GM18907 (cell line): ENCODE data around the gene SLC38A9.
A peak's percentile ranks its signal among the peaks of the same experiment; 100 is the strongest.
"Not testable (repeated sequence)": the region's sequence is repeated elsewhere in the genome, so short reads cannot be mapped to it uniquely, and the experiment has no call there.

Experiments used
- ATAC-seq: cut with Tn5 transposase; IDR thresholded peaks from one replicate; pipeline ENCODE4 v1.9.1; 2021; ENCODE audit warnings: mild to moderate bottlenecking, moderate library complexity; ENCODE audit not compliant: unreplicated experiment

SLC38A9 gene

DNA sequence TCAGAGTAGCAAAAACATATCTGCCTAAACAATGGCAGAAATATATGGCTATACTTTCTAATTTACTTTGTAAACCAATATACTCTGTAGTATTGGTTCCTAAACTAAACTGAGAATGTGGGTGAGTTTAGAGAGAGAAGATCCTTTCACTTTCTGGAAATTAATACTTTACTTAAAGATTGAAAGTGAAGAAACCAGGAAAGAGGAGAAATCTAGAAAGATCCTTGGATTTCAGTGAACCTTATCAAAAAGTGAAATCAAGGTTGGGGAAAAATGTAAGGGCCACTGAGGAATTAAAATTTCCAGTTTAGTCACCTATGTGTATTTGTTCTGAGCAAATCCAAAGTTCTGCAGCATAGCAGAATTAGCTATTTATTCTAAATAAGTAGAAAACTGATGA, 5.9 kb downstream of the SLC38A9 start:
- ATAC-seq, result no peak

DNA sequence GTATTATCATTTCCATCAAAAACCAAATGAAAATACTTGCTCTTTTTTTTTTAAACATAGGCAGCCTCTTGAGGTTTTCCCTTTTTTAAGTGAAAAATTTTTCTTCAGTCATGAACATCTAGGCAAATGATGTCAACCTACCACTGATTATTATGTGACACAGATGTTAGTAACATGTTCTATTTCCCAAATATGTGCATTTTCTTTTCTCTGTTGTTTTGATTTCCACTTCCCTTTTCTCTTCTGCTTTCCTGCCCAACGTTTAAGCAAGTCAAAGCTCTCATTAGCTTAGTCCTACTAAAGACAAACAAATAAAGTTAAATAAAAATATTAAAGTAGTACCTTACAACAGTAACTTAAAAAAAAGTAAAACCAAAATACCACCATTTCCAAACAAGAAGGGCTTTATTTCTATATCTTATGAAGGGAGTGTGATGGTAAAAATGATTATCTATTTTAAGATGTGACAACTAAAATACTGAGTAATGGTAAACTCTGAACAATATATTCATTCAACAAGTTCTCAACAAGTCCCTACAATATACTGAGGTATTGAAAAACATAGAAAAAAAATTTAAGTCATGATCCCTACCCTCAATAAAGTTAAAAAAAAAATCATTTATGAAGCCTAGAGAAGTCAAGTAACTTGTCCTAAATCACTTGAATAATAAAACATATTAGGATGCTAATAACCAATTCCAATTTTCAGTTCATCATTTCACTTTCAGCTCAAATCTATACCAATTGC, 9.4 kb downstream of the SLC38A9 start:
- no peak for ATAC-seq

DNA sequence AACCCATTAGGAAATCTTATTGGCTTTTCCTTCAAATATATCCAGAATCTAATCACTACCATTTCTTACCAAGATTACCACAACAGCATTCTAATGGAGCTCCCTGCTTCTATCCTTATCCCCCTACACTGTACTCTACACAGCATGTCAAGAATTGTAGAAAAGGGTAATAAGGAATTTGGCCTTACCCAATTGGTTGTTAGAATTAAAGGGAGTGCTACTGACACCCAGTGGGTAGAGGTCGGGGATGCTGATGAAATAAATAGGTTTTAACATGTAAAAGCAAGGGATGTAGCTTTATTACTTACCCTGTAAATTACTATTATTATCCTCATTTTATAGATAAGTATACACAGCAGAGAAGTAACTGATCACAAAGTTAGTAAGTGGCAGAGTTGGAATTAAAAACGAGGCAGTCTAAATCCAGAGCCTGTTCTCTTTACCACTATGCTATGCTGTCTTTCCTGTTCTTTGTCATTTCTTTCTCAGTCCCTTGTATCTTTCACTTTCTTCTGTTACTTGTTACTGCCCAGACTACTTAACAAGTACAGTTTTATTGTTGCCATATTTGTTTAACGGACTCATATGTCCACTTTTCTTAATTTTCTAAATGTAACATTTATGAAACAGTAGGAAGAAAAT, 10.5 kb downstream of the SLC38A9 start:
- ATAC-seq, result no peak

DNA sequence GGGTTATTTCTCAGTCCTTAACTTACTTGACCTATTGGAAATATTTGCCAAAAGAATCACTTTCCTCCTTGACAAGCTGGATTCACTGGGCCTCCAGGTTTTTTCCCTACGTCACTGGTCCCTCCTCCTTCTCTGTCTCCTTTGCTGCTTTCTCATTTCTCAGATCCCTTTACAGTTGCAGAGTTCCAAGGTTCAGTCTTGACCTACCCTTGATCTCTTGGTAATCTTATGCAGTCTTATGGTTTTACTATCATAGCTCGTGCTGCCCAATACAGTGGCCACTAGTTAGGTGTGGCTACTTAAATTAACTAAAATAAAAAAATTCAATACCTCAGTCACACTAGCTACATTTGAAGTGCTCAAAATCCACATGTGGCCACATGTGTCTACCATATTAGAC, 11.4 kb downstream of the SLC38A9 start:
- ATAC-seq, result no peak

DNA sequence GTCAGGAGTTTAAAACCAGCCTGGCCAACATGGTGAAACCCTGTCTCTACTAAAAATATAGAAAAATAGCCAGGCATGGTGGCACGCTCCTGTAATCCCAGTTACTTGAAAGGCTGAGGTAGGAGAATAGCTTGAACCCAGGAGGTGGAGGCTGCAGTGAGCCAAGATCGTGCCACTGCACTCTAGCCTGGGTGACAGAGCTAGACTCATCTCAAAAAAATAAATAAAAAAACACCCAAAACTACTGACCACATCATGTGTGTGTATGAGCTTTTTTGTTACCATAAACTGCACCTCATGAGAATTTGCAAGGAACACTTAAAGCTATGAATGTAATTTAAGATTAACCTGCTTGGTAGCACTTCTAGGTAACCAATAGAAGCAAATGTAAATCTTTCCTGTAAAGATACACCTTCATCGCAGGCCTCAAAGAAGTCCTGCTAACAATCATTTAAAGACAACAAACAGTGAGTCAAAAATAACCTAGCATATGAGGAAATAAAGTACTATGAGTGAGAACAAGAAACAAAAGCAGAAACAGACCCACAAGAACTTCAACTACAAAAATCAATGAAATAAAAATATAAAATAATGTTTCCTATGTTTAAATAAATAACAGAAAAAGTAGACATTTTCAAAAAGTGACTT, 13.0 kb downstream of the SLC38A9 start:
- ATAC-seq, result peak; percentile 61

DNA sequence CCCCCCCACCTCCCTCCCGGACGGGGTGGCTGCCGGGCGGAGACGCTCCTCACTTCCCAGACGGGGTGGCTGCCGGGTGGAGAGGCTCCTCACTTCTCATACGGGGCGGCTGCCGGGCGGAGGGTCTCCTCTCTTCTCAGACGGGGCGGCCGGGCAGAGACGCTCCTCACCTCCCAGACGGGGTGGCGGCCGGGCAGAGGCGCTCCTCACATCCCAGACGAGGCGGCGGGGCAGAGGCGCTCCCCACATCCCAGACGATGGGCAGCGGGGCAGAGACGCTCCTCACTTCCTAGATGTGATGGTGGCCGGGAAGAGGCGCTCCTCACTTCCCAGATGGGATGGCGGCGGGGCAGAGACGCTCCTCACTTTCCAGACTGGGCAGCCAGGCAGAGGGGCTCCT, 15.4 kb downstream of the SLC38A9 start:
- not testable (repeated sequence) for ATAC-seq

DNA sequence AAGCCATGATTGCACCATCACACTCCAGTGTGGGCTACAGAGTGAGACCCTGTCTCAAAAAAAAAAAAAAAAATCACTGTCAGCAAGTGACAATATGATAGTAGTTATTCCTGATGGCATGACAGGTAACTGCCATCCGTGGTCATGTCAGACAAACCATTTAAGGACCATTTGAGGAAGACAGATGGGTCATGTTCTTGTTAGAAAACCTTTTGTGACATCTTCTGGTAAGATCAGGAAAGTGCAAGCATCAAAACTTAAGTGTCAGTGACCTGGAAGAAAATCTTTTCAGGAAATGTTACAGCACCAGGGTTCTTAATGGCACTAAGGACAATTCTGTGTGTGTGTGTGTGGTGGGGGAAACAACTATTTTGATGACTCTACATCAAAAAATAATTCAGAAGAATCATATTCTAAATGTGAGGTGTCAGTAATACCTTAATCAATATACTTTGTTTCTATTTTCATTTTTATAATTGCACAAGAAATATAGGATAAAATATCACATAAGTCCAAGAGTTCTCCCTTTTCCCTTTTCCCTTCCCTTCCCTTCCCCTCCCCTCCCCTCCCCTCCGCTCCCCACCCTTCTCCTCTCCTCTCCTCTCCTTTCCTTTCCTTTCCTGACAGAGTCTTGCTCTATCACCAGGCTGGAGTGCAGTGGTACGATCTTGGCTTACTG, 17.8 kb downstream of the SLC38A9 start:
- ATAC-seq, result no peak

DNA sequence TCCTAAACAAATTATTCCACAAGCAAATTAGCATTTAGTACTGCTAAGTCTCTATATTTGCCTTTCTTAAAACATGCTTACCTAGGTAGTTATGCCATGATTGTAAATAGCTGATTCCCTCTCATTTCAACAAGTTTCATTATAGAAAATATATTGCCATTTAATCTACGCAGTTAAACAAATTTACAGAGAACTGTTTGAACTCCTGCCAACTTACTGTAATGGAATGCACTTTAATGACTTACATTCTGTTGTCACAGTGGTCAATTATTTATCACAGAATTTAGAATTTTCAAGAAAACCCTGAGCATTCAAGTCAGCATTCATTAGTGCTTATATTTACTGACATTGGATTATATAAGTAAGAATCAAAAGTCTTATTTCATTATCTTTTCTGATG, 19.6 kb downstream of the SLC38A9 start:
- ATAC-seq, result no peak

DNA sequence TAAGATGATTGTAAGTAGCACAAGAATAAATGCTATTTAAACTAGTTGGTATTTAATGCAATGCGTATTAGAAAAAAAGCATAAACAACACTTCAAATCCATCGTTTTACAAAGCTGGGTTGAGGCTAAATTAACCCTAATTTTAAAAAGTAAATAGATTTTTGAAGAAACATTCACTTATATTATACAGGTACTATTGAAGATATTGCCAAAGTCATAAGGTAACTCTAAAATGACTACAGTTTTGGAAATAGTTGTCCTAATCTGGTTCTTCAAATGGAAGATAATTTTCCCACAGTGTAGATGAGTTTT, 20.1 kb downstream of the SLC38A9 start:
- ATAC-seq, result no peak

DNA sequence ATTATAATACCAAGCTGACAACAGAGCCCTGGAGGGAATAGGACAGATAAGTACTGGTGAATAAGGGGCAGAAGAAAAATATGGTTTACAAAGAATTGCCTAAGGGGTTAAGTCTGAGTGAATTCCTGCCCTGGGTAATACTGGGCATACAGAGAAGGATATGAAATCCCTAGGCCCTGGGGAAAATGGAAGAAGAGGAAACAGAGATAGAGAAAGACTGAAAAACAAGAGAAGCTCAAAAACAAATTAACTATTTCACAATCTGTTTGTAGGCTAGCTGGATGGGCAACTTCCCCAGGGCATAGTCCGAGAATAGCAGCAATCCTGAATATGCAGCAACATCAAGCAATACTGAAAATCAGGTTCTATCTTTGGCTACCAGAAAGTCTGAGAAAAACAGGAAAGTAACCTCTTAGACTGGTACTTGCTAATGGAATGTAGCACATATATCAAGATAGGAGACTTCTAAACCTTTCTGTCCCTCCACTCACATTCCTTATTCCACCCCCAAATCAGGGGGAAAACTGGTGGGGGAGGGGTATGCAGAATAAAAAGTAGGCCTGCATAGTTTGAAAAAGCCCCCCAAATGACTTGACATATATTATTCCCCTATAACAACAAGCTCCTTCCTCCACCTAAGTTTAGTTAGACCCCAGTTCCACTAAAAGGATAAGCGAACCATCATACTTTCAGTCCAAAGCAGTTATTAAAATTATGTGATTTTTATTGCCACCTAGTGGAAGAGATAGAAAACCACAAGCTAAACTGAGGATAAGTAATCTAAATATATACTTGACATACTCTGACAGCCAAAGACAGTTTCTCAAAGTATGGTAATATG, 20.6 kb downstream of the SLC38A9 start:
- ATAC-seq, result no peak

DNA sequence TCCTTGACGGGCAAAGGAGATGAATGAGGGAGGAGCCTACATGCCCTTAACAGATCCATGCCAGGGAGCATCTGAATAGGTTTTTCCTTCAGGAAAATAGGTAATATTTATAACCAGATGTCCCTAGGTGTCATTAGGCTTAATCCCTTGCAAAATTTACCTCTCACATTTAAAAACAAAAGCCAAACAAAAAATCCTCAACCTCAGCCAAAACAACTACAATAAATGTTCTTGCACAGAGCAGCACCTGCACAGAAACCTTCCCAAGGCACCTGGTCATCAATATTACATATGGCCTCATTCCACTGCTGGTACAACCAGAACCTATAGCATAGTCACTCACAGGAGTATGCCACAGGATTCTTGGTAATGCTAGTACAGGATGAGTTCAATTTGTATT, 30.1 kb downstream of the SLC38A9 start:
- ATAC-seq, result no peak

DNA sequence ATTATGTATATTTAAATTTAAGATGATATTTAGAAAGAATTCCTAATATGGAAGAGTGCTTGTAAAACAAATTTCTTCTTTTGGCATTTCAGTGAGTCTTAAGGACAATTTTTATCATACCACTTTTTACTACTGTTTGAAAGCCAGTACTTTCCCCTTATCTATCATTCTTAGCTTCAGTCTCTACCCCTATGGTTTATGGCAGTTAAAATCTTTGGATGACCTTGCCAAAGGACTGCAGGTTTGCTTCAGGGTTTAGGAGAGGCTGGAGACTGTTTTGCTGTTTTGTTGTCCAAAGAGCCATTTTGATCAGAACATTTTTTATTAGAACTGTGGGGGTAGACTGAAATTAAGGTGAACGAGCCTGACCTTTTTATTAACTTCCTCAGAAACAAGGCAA, 30.8 kb downstream of the SLC38A9 start:
- no peak for ATAC-seq

DNA sequence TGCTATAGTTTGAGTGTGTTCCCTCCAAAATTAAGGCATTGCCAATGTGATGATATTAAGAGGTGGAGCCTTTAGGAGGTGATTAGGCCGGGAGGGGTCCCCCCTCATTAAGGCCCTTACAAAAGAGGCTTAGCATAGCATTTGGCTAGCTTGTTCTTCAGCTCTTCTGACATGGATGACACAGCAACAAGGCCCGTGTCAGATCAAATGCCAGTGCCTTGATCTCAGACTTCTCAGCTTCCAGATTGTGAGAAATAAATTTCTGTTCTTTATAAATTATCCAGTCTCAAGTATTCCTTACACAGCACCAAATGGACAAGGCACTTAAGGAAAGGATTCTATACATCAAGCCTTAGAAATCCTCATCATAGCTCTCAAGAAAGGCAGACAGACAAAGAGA, 31.8 kb downstream of the SLC38A9 start:
- no peak for ATAC-seq

DNA sequence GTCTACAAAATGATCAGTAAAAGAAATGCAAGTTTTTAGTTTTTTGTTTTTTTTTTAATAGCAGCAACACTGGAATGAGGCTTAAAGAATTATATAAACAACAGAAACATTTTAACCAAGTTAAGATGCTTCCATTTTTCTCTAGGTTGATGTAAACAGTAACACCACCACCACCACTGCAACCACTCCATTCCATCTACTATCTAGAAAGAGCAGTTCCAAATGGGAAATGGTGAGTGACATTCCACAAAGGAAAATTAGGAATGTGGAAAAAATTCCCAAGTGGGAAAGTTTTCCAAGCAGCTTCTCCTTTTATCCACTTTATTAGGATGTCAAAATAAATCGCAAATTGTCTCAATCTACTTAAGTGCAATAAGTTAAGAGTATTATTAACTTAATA, 32.6 kb downstream of the SLC38A9 start:
- ATAC-seq, result no peak

DNA sequence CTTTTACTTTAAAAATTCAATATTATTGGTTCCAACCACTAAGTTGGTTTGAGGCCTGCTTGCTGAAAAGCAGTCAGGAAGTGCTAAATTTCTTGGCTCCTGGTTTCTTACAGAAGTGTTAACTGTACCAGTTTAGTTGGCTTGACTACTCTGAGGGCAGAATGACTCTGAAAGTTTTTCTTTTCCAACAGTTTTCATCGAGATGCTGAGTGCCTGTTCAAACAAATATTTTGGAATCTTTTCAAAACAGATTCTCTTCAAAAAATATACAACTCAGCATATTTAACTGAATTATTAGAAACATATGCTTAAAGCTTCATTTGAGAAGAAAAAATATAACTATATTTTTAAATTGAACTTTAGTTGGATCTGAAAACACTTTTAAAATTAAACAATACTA, 37.0 kb downstream of the SLC38A9 start:
- no peak for ATAC-seq

DNA sequence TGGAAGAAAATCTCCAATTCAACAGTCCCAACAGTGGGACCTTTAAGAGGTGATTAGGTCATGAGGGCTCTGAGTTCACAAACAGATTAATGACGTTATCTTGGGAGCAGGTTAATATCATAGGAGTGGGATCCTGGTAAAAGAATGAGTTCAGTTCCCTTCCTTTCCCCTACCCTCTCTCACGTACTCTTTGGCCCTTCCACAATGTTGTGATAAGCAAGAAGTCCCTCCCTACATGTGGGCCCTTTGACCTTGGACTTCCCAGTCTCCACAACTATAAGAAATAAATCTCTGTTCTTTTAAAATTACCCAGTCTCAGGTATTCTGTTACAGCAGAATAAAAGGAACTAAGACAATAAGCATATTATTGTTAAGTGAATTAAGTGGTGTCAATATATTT, 37.8 kb downstream of the SLC38A9 start:
- no peak for ATAC-seq

DNA sequence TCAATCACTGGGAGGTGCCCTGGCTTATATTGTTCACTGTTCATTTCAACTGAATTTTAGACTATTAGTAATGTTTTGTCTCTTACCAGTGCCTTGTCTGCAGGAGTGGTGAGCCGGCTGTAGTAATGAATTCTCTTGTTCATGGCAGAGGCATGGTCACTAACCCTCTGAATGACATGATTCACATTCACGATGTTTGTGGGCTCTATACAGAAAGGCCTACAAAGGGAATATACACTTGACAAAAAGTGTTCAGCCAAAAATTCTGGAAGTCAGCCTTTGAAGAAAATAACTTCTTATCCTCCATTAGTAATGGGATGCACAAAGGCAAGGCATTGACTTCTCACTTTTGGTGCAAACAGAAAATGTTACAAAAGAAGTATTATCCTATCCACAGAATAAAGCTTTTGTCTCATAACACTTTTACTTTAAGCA, 39.6 kb downstream of the SLC38A9 start:
- no peak for ATAC-seq

DNA sequence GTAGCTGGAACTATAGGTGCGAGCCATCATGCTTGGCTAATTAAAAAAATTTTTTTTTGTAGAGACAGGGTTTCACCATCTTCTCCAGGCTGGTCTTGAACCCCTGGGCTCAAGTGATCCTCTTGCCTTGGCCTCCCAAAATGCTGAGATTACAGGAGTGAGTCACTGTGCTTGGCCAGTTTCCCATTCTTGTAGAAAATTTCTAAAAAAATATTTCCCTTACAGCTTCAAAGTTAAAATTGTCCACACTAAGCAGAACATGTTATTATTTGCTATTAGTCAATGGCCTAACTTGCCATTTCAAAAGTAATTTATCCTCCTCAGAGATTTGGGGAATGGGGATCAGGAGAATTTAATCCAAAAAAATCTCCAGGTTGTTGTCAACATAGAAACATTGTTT, 40.1 kb downstream of the SLC38A9 start:
- no peak for ATAC-seq

DNA sequence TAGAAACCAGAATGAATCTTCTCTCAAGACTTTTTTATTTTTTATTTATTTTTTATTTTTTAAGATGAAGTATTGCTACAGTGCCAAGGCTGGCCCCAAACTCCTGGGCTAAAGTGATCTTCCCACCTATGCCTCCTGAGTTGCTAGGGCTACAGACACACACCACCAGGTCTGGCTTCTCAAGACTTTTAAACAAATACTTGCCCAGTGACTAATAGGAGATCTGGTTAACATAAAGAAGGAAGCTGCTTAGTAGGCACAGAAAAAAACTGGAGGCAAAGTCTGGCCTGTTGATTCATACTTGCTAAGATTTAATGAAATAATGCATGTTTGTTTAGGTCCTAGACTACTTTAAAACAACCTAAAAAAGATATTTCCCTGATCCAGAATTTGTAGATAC, 43.8 kb downstream of the SLC38A9 start:
- no peak for ATAC-seq

DNA sequence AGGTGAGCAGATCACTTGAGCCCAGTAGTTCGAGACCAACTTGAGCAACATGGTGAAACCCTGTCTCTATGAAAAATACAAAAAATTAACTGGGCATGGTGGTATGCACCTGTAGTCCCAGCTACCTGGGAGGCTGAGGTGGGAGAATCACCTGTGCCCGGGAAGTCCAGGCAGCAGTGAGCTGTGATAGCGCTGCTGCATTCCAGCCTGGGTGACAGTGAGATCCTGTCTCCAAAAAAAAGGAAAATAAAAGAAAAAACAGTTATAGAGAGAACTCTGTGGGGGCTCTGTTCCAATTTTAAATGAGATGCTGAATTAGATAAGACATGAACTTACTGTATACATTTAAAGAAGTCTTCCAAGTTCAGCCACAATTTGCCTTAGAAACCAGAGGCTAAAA, 44.2 kb downstream of the SLC38A9 start:
- no peak for ATAC-seq

DNA sequence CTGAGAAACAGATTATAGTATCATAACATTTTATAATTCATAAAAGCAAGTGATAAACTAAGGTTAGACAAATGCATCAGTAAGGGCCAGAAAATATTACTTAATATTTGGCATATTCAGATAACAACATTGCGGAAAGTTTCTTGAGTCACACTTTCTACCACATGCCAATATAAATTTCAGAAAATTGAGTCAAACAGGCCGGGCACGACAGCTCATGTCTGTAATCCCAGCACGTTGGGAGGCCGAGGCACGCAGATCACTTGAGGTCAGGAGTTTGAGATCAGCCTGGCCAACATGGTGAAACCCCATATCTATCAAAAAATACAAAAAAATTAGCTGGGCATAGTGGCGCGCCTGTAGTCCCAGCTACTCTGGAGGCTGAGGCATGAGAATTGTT, 47.1 kb downstream of the SLC38A9 start:
- no peak for ATAC-seq
